HG03378 (cell line): ENCODE measurements around the gene FLT3.
"Not testable (repeated sequence)": the region's sequence is repeated elsewhere in the genome, so short reads cannot be mapped to it uniquely, and the experiment has no call there.

Experiments used
- ATAC-seq: cut with Tn5 transposase; IDR thresholded peaks from one replicate; pipeline ENCODE4 v1.9.1; 2021; ENCODE audit warnings: mild to moderate bottlenecking, moderate library complexity; ENCODE audit not compliant: unreplicated experiment

FLT3 gene

GRCh38 chr13:28046981-28047380, 53.4 kb downstream of the FLT3 start:
- ATAC-seq: no peak

DNA sequence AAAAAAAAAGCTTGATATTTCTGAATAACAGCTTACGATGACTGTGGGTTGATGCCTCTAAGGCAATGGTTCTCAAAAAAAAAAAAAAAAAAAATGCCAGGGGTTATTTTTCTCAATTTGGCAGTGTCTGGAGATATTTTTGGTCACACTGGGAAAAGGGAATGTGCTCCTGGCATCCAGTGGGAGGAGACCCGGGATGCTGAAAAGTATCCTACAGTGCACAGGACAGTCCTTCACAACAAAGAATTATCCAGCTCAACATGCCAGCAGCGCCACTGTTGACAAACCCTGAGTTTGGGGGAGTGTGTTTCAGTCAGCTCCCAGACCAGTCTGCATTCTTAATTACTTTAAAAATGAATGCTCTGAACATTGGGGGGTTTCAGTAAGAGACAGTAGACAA, 54.5 kb downstream of the FLT3 start:
- ATAC-seq: no peak

GRCh38 chr13:28044608-28045007, 55.8 kb downstream of the FLT3 start:
- no peak for ATAC-seq

- no peak for ATAC-seq
Observed at GRCh38 chr13:28043224-28043623, 57.2 kb downstream of the FLT3 start.

DNA sequence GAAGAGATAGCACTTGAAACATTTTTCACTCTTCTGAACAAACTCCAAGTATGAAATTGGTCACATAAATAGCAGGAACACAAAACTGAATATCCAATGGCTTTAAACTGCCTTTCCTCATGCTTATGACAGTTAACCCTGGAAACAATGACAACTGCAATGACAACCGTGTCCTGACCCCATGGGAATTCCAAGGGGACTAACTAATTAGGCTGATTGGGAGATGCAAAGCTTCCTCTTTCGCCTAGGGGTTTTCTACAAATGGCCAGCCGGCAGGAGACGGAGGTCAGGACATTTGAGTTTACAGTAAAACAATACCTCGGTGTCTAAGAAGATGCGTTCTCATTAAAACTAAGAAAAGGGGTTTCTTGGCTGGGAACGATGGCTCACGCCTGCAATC, 58.9 kb downstream of the FLT3 start:
- no peak for ATAC-seq

DNA sequence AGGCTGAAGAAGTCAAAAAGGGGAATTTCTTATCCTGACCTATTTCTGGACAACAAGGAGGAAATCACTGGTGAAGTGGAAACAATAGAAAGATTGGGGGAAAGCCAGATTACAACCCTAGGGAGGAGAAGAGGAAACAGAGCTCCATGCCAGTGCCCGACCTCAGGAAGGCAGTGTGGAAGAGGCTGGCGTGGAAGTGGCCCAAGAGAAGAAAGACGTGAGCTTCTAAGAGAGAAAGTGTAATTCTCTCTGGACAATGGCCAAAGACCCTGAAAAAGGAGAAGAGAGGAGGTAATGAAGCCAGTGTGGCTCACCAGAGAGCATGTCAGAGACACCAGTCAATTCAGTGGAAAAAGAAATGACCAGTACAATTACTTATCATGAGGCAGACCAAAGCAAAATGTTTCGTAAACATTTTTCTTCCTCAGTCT, 59.3 kb downstream of the FLT3 start:
- no peak for ATAC-seq

GRCh38 chr13:28037399-28037798, 63.0 kb downstream of the FLT3 start:
- ATAC-seq: no peak

DNA sequence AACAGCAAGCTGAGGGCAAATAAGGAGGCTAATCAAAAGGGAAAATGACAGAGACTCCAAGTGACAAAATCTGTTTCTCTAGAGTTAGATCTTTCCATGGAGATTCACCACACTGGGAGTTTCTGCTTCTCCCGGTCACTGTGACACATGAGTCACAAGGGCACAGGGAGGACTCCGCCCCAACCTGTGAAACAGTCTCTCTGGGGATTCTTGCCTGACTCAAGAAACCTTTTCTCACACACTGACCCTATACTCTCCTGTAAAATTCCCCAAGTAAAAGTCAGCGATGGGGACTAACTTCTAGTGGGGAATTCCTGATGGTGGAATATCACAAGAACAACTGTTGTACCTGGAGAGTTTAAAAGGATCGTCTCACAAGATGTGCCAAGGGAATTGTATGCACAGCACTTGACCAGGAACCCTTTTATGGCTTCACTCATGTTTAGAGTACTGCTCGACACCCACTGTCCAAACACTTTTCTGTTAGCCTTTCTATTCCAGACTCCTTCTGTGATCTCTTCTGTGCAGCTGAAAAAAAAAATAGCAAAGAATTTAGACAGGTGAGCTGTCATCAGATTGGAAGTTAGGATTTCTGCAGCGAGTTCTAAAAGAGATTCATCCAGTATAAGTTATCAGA, 65.1 kb downstream of the FLT3 start:
- no peak for ATAC-seq

- ATAC-seq: no peak
Observed at GRCh38 chr13:28033894-28034655, 66.3 kb downstream of the FLT3 start.

DNA sequence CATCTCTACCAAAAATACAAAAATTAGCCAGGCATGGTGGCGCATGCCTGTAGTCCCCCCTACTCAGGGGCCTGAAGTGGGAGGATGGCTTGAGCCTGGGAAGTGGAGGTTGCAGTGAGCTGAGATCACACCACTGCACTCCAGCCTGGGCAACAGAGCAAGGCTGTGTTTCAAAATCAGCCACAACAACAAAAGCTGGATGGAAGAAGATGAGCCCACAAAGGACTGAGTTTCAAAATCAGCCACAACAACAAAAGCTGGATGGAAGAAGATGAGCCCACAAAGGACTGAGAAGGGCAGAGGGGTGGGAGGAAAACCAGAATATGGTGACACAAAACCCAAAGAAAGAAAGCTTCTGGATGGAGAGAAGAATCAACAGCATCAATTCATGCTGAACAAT, 67.9 kb downstream of the FLT3 start:
- not testable (repeated sequence) for ATAC-seq

GRCh38 chr13:28031896-28032288, 68.5 kb downstream of the FLT3 start:
- no peak for ATAC-seq

GRCh38 chr13:28031220-28031895, 69.0 kb downstream of the FLT3 start:
- no peak for ATAC-seq

GRCh38 chr13:28027607-28028364, 72.6 kb downstream of the FLT3 start:
- no peak for ATAC-seq

DNA sequence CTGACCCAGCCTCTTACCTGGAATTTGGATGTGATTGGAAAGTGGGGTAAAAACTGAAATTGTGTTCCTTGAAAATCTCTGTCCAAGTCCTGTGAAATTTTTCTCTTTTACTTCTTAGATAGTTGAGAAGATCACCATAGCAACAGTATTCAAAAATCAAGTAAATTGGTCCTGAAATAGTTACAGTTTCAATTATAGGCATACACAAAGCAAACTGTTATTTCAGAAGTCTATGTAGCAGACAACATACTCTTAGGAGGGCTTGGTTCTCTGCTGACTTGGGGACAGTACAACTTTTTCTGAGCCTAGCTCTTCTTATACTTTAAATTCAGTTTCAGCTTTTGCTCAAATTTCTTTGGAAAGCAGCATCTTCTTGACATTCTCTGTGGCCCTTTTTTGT, 73.3 kb downstream of the FLT3 start:
- no peak for ATAC-seq

GRCh38 chr13:28026508-28026907, 73.9 kb downstream of the FLT3 start:
- no peak for ATAC-seq

GRCh38 chr13:28022848-28023518, 77.4 kb downstream of the FLT3 start:
- no peak for ATAC-seq

GRCh38 chr13:28014301-28014700, 86.1 kb downstream of the FLT3 start:
- ATAC-seq: no peak

DNA sequence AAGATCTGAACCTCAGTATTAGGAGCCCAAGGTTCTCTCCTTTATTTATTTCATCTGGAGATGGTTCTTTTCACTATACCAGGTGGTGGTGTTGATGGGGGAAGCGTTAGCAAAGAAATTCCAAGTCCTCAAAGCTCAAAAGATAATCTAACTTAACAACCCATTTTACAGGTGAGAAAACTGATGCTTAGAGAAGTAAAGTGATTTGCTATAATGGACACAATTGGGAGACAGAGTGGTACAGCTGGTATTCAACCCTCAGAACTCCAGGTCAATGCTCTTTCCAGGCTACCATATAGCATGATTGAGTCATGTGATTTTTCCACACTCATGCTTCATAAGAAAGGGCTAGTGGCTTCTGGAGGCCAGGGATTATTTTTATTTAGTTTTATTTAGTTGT, 86.9 kb downstream of the FLT3 start:
- ATAC-seq: no peak

GRCh38 chr13:28012896-28013295, 87.5 kb downstream of the FLT3 start:
- peak; percentile 94 for ATAC-seq

GRCh38 chr13:28012383-28012782, 88.0 kb downstream of the FLT3 start:
- ATAC-seq: no peak

GRCh38 chr13:28010046-28010445, 90.3 kb downstream of the FLT3 start:
- ATAC-seq: no peak
